HG03342 (cell line): ENCODE measurements around the gene CCZ1B.
"Not testable (repeated sequence)": the region's sequence is repeated elsewhere in the genome, so short reads cannot be mapped to it uniquely, and the experiment has no call there.

Source experiments
- ATAC-seq: cut with Tn5 transposase; IDR thresholded peaks from one replicate; pipeline ENCODE4 v1.9.1; 2021; ENCODE audit warnings: mild to moderate bottlenecking, moderate library complexity; ENCODE audit not compliant: unreplicated experiment

CCZ1B gene

GRCh38 chr7:6749335-6749734, 76.7 kb downstream of the CCZ1B start:
- not testable (repeated sequence) for ATAC-seq
